Measurements from ENCODE around the gene RPRD2. TPM values are rescaled to one million over a fixed set of nuclear protein-coding genes. Genes with fewer than 3 reads are reported as not detected.
"Not testable (repeated sequence)": the region's sequence is repeated elsewhere in the genome, so short reads cannot be mapped to it uniquely, and the experiment has no call there.

Gene RPRD2
- total RNA-seq = 12.4 and 12.5 TPM in 2 replicates

DNA sequence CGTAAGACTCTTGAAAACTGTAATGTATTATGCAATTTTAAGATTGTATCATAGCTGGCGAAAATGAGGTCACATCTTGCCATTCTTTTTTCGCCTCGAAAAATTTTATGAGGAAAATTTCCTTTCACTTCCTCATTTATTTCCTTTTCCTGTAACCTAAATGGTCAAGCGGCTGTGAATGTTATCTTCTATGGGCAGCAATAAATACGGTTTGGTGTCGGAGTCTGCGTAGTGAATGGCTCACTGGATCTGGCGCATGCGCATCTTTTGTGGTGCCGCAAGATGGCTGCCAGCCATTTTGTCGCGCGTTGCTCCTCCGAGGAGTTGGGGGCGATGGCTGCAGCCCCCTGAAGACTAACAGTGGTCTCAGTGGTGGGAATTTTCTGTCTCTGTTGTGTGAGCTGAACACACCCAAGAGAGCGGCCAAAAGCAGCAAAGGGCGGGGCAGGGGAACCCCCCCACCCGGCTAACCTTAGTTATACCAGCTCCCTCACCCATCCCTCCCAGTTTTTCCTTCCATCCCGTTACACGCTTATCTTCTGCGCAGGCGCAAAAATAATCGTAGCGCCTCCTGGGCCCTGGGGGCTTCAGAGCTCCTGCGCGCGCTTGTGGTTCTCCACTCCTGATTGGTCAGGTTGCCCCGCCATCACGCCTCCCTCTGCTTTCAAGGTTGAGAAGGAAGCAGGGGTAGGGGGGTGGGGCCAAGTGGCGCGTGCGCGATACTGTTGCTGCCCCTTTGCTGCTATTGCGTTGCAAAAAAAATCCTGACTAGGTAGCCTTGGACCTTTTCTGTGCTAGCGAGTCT is at the start of gene RPRD2:
TSS of gene RPRD2 (plus strand) at position 722 of the 805 bp plus-strand sequence. CDS start 568 bp downstream, outside the sequence.
- Histone ChIP-seq H3K27me3 (ENCODE audit: control insufficient read depth, insufficient read depth, low read length) (no peaks in the 10 kb centered on the region), H3K4me3 (ENCODE audit: low read depth, low read length) (peak within 1 kb of the TSS; percentile 84), H3K36me3 (ENCODE audit: control insufficient read depth, insufficient read depth, low read length) (no peaks in the 10 kb centered on the region)
- TF ChIP-seq, protein P1, sequence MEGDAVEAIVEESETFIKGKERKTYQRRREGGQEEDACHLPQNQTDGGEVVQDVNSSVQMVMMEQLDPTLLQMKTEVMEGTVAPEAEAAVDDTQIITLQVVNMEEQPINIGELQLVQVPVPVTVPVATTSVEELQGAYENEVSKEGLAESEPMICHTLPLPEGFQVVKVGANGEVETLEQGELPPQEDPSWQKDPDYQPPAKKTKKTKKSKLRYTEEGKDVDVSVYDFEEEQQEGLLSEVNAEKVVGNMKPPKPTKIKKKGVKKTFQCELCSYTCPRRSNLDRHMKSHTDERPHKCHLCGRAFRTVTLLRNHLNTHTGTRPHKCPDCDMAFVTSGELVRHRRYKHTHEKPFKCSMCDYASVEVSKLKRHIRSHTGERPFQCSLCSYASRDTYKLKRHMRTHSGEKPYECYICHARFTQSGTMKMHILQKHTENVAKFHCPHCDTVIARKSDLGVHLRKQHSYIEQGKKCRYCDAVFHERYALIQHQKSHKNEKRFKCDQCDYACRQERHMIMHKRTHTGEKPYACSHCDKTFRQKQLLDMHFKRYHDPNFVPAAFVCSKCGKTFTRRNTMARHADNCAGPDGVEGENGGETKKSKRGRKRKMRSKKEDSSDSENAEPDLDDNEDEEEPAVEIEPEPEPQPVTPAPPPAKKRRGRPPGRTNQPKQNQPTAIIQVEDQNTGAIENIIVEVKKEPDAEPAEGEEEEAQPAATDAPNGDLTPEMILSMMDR (IDR thresholded peaks at IDR 0.05; ENCODE audit: insufficient read depth, low read length, poor library complexity, severe bottlenecking) = no peak
- peak; percentile 97 for DNase-seq (ENCODE audit: low read depth)

- H3K27me3 ChIP-seq (ENCODE audit: control insufficient read depth, insufficient read depth, low read length); H3K4me3 ChIP-seq (ENCODE audit: low read depth, low read length); DNase-seq (ENCODE audit: low read depth); H3K36me3 ChIP-seq (ENCODE audit: control insufficient read depth, insufficient read depth, low read length): not testable (repeated sequence)
These were observed 49.3 kb upstream of the RPRD2 start for GRCh38 chr1:150314691-150315090.

- no peak for DNase-seq (ENCODE audit: low read depth)
- TF ChIP-seq, protein P1 (IDR thresholded peaks at IDR 0.05; ENCODE audit: insufficient read depth, low read length, poor library complexity, severe bottlenecking) = no peak
- H3K4me3 ChIP-seq (ENCODE audit: low read depth, low read length) = peak overlapping the region; percentile 85
- H3K36me3 ChIP-seq (ENCODE audit: control insufficient read depth, insufficient read depth, low read length) = peaks cover 1% of the 10 kb centered on the region
- no peaks in the 10 kb centered on the region for H3K27me3 ChIP-seq (ENCODE audit: control insufficient read depth, insufficient read depth, low read length)
These were observed 43.3 kb upstream of the RPRD2 start for GRCh38 chr1:150320667-150320978.

- peak overlapping the region; percentile 85 for H3K4me3 ChIP-seq (ENCODE audit: low read depth, low read length)
- peaks cover 1% of the 10 kb centered on the region for H3K36me3 ChIP-seq (ENCODE audit: control insufficient read depth, insufficient read depth, low read length)
- H3K27me3 ChIP-seq (ENCODE audit: control insufficient read depth, insufficient read depth, low read length) = no peaks in the 10 kb centered on the region
- TF ChIP-seq, protein P1 (IDR thresholded peaks at IDR 0.05; ENCODE audit: insufficient read depth, low read length, poor library complexity, severe bottlenecking) = no peak
- no peak for DNase-seq (ENCODE audit: low read depth)
These were observed 42.2 kb upstream of the RPRD2 start for GRCh38 chr1:150321826-150322166.

- Histone ChIP-seq H3K36me3 (ENCODE audit: control insufficient read depth, insufficient read depth, low read length) (peaks cover 1% of the 10 kb centered on the region), H3K4me3 (ENCODE audit: low read depth, low read length) (peak overlapping the region; percentile 85), H3K27me3 (ENCODE audit: control insufficient read depth, insufficient read depth, low read length) (no peaks in the 10 kb centered on the region)
- TF ChIP-seq, protein P1 (IDR thresholded peaks at IDR 0.05; ENCODE audit: insufficient read depth, low read length, poor library complexity, severe bottlenecking) = no peak
- DNase-seq (ENCODE audit: low read depth) = no peak
These were observed 41.6 kb upstream of the RPRD2 start for GRCh38 chr1:150322310-150322709.

DNA sequence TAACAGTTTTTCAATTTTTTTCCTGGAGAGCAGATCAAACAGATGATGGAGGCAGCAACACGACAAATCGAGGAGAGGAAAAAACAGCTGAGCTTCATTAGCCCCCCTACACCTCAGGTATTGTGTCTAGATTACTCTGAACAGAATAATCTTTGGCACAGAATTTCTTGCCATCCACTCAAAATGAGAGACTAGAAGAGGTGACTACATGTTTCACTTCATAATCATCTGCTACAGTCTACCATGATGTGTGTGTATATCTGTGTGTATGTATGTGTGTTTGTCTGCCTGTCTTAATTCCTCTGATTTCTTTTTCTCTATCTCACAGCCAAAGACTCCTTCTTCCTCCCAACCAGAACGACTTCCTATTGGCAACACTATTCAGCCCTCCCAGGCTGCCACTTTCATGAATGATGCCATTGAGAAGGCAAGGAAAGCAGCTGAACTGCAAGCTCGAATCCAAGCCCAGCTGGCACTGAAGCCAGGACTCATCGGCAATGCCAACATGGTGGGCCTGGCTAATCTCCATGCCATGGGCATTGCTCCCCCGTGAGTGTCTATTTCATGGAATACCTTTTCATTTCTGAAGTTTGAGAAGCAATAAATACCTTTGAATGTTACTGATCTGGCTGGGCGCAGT is 31.2 kb upstream of the RPRD2 start:
- TF ChIP-seq, protein P1 (IDR thresholded peaks at IDR 0.05; ENCODE audit: insufficient read depth, low read length, poor library complexity, severe bottlenecking) = no peak
- peaks cover 2% of the 10 kb centered on the region for H3K36me3 ChIP-seq (ENCODE audit: control insufficient read depth, insufficient read depth, low read length)
- H3K4me3 ChIP-seq (ENCODE audit: low read depth, low read length) = no peak overlapping the region
- H3K27me3 ChIP-seq (ENCODE audit: control insufficient read depth, insufficient read depth, low read length) = no peaks in the 10 kb centered on the region
- DNase-seq (ENCODE audit: low read depth) = no peak
